ENCODE data around the gene LIN9. TPM values are rescaled to one million over a fixed set of nuclear protein-coding genes. Genes with fewer than 3 reads are reported as not detected.

Gene LIN9
- total and polyA plus RNA-seq, 2 of the 13 experiments (the other 11 are each of a cell fraction or from before 2014, with no cell fraction given): 3.0 to 10.0 TPM

GRCh38 chr1:226209307-226210059, 99.5 kb downstream of the LIN9 start (continued):
- TF ChIP-seq ZNF142 (CRISPR knock-in tag; IDR thresholded peaks at IDR 0.05) (no peak), MAFK (conservative IDR thresholded peaks at IDR 0.05 in 1 of 2, IDR thresholded peaks at IDR 0.05 in 1 of 2; ENCODE audit: low read length in 2 of 2) (no peak), FOSL1 (CRISPR knock-in tag; IDR thresholded peaks at IDR 0.05; ENCODE audit: borderline replicate concordance) (no peak), RBAK (CRISPR knock-in tag; IDR thresholded peaks at IDR 0.05) (no peak), ZZZ3 (CRISPR knock-in tag; IDR thresholded peaks at IDR 0.05; ENCODE audit: borderline replicate concordance) (no peak), HNF1B (CRISPR knock-in tag; IDR thresholded peaks at IDR 0.05) (0 out of 2 replicates have a peak, but pooled peaks have one; percentile 37), ZNF33A (CRISPR knock-in tag; IDR thresholded peaks at IDR 0.05; ENCODE audit: borderline replicate concordance) (no peak), PLSCR1 (CRISPR knock-in tag; IDR thresholded peaks at IDR 0.05; ENCODE audit: borderline replicate concordance) (no peak), ZBTB20 (CRISPR knock-in tag; IDR thresholded peaks at IDR 0.05; ENCODE audit: borderline replicate concordance, low read depth) (no peak), BATF2 (CRISPR knock-in tag; IDR thresholded peaks at IDR 0.05) (no peak), NFRKB (IDR thresholded peaks at IDR 0.05) (no peak), ZSCAN31 (CRISPR knock-in tag; IDR thresholded peaks at IDR 0.05; ENCODE audit: low read depth) (no peak), ZBTB38 (CRISPR knock-in tag; IDR thresholded peaks at IDR 0.05) (peak; percentile 99)
